ENCODE data around the gene FCN2. TPM values are rescaled to one million over a fixed set of nuclear protein-coding genes. Genes with fewer than 3 reads are reported as not detected.

FCN2 gene
- total RNA-seq, 6 donors from 2014 or later = not detected

DNA sequence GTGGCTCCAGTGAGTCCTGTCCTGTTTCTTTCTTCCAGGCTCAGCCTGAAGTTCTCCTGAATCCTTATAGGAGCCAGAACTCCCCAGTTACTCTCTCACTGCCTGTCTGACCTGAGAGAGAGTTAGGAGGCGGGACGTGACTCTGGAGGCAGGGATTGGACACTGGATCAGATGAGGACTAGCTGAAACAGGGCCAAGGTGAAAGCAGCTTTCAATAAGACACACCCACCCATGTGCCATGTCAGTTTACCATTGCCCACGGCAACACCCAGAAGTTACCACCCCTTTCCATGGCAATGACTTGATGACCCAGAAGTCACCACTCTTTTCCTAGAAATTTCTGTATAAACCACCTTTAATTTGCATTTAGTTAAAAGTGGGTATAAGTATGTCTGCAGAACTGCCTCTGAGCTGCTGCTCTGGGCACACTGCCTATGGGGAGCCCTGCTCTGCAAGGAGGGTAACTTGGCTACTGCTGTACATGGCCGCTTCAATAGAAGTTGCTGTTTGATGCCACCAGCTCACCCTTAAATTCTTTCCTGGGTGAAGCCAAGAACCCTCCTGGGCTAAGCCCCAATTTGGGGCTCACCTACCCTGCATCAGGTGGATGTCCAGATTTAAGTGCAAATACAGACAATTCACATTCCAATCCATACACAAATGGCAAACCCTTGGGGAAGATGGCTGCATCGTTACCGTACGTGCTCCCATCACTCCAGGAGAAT, 13.7 kb downstream of the FCN2 start:
- TF ChIP-seq POLR2AphosphoS5 (IDR thresholded peaks at IDR 0.05) = no peak
- TF ChIP-seq, protein P1, sequence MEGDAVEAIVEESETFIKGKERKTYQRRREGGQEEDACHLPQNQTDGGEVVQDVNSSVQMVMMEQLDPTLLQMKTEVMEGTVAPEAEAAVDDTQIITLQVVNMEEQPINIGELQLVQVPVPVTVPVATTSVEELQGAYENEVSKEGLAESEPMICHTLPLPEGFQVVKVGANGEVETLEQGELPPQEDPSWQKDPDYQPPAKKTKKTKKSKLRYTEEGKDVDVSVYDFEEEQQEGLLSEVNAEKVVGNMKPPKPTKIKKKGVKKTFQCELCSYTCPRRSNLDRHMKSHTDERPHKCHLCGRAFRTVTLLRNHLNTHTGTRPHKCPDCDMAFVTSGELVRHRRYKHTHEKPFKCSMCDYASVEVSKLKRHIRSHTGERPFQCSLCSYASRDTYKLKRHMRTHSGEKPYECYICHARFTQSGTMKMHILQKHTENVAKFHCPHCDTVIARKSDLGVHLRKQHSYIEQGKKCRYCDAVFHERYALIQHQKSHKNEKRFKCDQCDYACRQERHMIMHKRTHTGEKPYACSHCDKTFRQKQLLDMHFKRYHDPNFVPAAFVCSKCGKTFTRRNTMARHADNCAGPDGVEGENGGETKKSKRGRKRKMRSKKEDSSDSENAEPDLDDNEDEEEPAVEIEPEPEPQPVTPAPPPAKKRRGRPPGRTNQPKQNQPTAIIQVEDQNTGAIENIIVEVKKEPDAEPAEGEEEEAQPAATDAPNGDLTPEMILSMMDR (IDR thresholded peaks at IDR 0.05) = no peak
- TF ChIP-seq EP300 (IDR thresholded peaks at IDR 0.05) = no peak
- no peak for TF ChIP-seq POLR2A (IDR thresholded peaks at IDR 0.05)
- H3K27ac ChIP-seq = no peak overlapping the region
- peaks cover 9 to 15% (median 12%) of the 10 kb centered on the region in 4 donors for H3K4me1 ChIP-seq
- DNase-seq = no peak
- H3K36me3 ChIP-seq = no peaks in the 10 kb centered on the region
- no peak for ATAC-seq (ENCODE audit: low FRiP score in 2 of 2)
- H3K9me3 ChIP-seq = no peaks in the 10 kb centered on the region
- WGBS, 2 donors = 95 to 96% methylated on average over 4 to 7 of the region's 7 CpGs
- H3K4me3 ChIP-seq = no peak overlapping the region
- no peaks in the 10 kb centered on the region for H3K27me3 ChIP-seq

DNA sequence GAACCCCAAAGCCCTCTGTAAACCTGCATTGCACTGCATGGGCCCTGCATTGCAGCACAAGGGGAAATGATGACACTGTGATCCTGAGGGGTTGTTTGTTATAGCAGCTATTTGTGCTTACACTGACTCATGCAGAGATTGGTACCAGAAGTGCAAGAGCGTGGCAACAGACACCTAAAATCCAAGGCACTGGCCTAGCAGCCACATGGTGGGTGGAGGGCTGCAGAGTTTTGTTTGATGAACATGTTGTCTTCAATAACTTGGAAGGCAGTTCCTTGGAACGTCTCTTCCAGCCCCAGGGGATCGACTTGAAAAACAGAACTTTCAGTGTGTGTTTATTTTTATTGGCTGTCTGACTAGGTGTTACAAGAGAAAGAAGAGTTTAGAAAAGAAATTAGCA, 14.5 kb downstream of the FCN2 start:
- WGBS, 2 donors = 52 to 67% methylated on average over 3 of the region's 3 CpGs
- ATAC-seq (ENCODE audit: low FRiP score in 2 of 2) (no peak), DNase-seq (no peak)
- Histone ChIP-seq H3K4me1 (peaks cover 9 to 15% (median 12%) of the 10 kb centered on the region in 4 donors), H3K27ac (no peak overlapping the region), H3K36me3 (no peaks in the 10 kb centered on the region), H3K9me3 (no peaks in the 10 kb centered on the region), H3K27me3 (no peaks in the 10 kb centered on the region), H3K4me3 (no peak overlapping the region)
- TF ChIP-seq POLR2AphosphoS5 (IDR thresholded peaks at IDR 0.05) = no peak
- TF ChIP-seq EP300 (IDR thresholded peaks at IDR 0.05) = no peak
- TF ChIP-seq, protein P1 (IDR thresholded peaks at IDR 0.05) = no peak
- TF ChIP-seq POLR2A (IDR thresholded peaks at IDR 0.05) = no peak

DNA sequence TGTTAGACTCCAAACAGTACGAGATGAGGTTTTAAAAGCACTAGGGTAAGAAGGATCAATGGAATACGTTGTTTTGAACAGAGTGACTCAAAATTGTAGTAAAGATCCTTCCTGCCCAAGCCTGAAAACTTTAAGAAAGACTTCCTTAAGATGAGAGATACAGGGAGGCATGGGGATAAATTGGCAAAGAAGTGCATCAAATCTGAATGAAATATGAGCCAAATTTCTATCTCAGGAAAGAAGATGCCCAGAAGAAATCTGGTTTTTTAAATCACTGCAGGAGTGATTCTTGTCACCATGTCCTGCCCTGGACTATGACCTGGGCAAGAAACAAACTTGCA, 14.9 kb downstream of the FCN2 start:
- H3K4me3 ChIP-seq = no peak overlapping the region
- H3K9me3 ChIP-seq = no peaks in the 10 kb centered on the region
- TF ChIP-seq POLR2AphosphoS5 (IDR thresholded peaks at IDR 0.05) = no peak
- no peak for TF ChIP-seq POLR2A (IDR thresholded peaks at IDR 0.05)
- peaks cover 9 to 15% (median 12%) of the 10 kb centered on the region in 4 donors for H3K4me1 ChIP-seq
- no peaks in the 10 kb centered on the region for H3K27me3 ChIP-seq
- no peaks in the 10 kb centered on the region for H3K36me3 ChIP-seq
- H3K27ac ChIP-seq = peak overlapping the region in 1 of 4 donors; percentile 23
- WGBS, 2 donors = 56 to 81% methylated on average over 2 of the region's 2 CpGs
- no peak for DNase-seq
- no peak for ATAC-seq (ENCODE audit: low FRiP score in 2 of 2)

DNA sequence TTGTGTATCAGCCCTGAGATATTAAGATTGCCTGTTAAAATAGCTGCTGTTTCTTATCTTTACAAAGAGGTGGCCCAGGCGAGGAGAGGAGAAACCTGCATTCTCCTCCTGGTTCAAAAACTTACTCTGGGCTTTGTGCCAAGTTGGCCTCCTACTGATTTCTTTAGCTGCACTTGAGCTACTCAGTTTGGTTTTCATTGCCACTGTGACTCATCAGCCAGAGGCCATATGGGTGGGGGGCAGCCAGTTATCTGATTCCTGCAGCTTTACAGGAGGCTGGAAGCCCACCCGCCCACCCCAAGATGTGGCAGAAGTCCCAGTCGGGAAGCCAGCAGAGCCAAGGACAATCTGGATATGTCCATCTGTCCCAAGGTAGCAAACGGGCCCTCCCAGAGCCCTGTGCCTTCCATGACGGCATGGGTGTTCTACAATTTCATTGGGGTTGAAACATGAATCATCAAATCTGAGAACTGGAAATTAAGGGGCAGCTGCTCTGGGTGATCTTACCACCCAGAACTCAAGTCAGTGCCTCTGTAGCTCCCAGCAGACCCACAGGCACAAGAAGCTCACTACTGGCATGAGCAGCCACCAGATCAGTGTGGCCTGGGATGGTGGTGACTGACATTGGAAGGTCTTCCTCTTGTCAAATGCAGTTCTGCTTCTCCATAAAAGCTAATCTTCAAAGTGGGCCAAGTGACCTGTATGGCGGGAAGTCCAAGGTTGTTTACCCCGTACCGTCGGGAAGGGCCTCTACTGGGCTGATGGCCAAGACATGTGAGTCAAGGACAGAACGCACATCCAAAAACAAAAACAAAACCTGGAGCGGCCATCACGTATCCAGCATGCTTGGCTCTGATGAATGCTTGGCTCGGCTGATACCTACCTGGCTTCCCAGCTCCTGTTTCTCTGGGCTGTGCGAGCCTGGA, 15.6 kb downstream of the FCN2 start:
- TF ChIP-seq POLR2AphosphoS5 (IDR thresholded peaks at IDR 0.05) (peak; percentile 29 to 75), POLR2A (IDR thresholded peaks at IDR 0.05) (no peak)
- peak in 1 of 2 donors; percentile 21 for DNase-seq
- WGBS, 2 donors = 45 to 46% methylated on average over 14 of the region's 14 CpGs
- ATAC-seq (ENCODE audit: low FRiP score in 2 of 2) = no peak
- H3K36me3 ChIP-seq = no peaks in the 10 kb centered on the region
- H3K4me1 ChIP-seq = peaks cover 9 to 15% (median 12%) of the 10 kb centered on the region in 4 donors
- H3K4me3 ChIP-seq = no peak overlapping the region
- H3K27ac ChIP-seq = peak overlapping the region in 2 of 4 donors; percentile 6 to 23
- no peaks in the 10 kb centered on the region for H3K27me3 ChIP-seq
- no peaks in the 10 kb centered on the region for H3K9me3 ChIP-seq

DNA sequence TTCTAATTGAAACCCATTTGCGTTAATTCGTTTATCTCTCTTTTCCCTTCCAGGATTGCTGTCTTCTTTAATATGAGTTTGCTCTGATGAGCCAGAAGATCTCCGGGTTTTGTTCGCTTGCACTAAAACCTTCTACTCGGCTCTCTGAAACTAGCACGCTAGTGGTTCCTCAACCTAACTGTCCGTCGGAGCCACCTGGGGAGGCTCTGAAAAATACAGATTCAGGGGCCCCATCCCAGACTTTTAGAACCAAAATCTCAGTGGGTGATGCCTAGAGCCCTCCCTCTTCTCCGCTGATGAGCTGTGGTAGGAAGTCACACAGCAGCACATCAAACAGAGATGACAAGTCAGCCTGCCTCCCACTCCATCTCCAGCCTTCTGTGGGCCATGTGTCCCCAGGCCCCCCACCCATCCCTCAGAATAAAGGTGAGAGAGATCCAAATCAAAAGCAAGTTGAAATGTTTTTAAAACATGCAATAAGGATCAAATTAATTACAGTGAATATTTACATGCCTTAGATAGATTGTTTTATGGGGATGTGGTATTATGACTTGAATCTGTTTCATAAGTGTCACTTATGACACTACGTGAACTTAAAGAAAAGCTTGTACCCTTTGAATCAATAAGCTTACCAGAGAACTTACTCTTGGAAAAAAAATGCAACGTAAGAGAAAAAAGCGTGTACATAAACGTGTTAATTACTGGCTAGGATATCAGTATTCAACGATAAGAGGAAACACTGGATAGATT, 16.4 kb downstream of the FCN2 start:
- no peak for ATAC-seq (ENCODE audit: low FRiP score in 2 of 2)
- WGBS, 2 donors = 69 to 70% methylated on average over 14 of the region's 14 CpGs
- Histone ChIP-seq H3K4me3 (no peak overlapping the region), H3K36me3 (no peaks in the 10 kb centered on the region), H3K9me3 (no peaks in the 10 kb centered on the region), H3K27me3 (no peaks in the 10 kb centered on the region), H3K4me1 (peaks cover 9 to 15% (median 12%) of the 10 kb centered on the region in 4 donors), H3K27ac (no peak overlapping the region)
- TF ChIP-seq, protein P1 (IDR thresholded peaks at IDR 0.05) = no peak
- TF ChIP-seq POLR2A (IDR thresholded peaks at IDR 0.05) (no peak), EP300 (IDR thresholded peaks at IDR 0.05) (no peak), POLR2AphosphoS5 (IDR thresholded peaks at IDR 0.05) (no peak)
- DNase-seq = no peak

Data from upper lobe of left lung (tissue), 6 donors.